DMS79 treated with DMSO at 0.1 percent for 48 hours (cell line): ENCODE measurements around the gene UAP1.

Source experiments
- DNase-seq: peaks from one replicate; lab custom pipeline; 2025; lab: John Stamatoyannopoulos, UW

The UAP1 gene

GRCh38 chr1:162616848-162617247, 55.3 kb downstream of the UAP1 start:
- no peak for DNase-seq

GRCh38 chr1:162617513-162617912, 56.0 kb downstream of the UAP1 start:
- DNase-seq, result no peak

- no peak for DNase-seq
Observed at GRCh38 chr1:162619076-162619475, 57.6 kb downstream of the UAP1 start.

DNA sequence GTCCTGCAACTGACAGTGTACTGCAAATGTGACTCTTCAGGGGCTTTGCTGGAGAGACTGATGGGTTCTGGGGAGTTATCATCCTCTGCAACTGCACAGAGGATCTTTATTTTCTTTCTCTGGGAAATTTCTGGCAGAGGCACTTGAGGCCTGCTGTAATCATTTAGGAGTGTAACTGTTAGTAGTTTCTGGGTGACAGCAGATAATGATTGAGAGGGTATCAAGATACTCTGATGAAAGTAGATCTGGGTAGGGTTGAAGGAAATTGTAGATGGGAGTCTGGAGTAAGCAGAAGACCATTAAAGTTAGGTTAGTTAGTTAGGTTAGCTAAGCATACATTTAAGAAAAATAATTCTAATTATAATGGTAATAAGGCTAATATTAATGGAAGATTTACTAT, 59.7 kb downstream of the UAP1 start:
- DNase-seq, result no peak

- no peak for DNase-seq
Observed at GRCh38 chr1:162625679-162626078, 64.2 kb downstream of the UAP1 start.

DNA sequence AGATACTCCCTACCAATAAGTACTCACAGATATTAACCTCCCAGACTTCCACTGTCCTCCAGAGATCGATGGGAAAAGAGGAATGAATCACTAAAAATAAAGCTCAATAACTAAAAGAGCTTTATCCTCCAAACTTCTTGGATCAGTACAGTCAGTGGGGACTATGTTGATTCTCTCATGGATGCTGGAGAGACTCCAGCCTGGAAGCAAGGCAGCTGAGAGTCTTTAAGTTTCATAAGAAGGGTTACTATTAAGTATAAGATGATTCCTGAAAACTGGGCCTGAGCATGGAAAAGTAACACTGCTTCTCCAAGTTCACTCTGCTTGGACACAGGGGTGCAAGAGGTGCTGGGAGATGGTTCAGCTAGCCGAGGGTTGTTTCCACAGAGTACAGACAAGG, 64.6 kb downstream of the UAP1 start:
- DNase-seq, result no peak

DNA sequence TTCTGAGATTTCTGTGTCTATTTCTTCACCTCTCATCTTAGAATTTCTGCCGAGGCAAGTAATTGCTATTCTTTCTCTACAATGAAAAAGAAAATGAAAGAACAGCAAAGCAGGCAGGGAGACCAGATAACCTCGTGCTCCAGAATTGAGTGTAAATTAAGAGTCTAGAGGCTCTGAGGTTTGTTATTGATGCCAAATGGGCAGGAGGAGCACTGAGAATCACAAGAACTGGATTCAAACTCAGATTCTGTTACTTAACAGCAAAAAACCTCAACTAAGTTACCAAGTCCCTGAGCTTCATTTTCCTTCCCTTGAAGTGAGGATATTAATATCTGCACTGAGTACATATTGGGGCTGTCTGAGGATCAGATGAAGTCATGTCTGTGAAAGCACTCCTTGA, 65.2 kb downstream of the UAP1 start:
- no peak for DNase-seq

- no peak for DNase-seq
Observed at GRCh38 chr1:162627662-162628296, 66.3 kb downstream of the UAP1 start.

DNA sequence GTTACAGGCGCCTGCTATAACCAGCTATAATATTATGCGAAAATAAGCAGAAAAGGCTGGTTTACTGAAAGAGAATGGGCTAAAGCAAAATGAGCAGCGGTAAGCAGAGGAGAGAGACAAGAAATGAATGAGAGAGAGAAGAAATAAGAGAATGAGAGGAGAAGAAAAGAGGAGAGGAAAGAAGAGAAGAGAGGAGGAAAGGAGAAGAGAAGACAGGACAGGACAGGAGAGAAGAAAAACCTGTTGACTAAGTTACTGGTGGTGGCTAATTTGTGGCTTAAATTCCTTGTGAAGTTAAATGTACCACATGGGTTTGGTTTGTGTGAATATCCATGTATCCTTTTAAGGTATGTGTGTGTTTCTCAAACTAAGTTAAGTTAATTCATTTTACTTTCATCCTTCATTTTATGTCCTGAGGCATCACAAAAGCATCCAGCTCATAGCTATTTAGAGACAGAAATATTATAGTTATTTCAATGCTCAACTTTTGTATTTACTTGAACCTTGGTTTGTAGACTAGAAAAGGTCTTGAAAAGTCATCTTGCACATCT, 67.6 kb downstream of the UAP1 start:
- no peak for DNase-seq

DNA sequence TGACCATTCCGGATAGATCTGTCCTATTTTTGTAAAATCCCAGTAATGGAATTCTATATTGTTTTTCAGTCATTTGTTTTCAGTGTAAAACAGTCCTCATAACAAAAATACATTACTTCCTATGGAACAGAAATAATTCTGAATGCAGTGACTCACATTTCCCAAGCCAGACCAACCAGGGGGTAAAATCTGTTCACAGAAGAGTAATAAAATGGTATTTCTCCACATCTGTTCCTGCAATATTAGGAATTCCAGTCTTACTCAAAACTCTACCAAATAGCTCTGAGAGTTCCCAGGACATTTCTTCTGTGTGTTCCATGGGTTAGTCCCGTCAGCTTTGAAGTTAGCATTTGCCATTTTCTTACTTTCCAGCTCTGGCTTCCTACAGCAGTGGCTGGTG, 68.1 kb downstream of the UAP1 start:
- DNase-seq, result no peak

DNA sequence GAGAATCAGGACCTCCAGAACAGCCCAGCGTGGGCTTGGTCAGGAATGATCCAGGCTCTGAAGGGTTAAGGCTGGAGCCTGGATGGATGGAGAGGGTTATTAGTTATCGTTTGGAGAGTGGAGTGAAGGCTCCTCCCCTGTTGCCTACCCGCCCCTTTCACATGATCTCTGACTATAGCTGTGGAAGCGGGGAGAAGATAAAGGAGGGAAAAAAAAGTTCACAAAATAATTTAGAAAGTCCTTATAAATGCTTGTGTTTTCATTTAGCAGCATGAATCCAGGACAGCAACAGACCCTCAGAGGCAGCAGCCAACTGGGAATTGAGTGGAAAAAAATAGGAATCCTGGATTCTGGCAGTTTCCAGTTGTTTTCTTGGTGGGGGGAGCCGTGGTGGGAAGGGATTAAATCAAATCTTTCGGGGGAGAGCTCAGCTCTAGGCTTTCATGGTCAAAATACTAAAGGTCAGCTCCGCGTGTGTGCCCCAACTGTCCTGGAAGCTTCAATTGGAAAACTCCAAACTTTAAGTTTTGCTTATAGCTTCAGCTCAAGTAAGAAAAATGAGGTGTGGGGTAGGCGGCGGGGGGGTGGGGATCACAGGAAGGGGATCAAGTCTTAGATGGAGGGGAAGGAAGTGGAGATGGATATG, 70.1 kb downstream of the UAP1 start:
- no peak for DNase-seq

DNA sequence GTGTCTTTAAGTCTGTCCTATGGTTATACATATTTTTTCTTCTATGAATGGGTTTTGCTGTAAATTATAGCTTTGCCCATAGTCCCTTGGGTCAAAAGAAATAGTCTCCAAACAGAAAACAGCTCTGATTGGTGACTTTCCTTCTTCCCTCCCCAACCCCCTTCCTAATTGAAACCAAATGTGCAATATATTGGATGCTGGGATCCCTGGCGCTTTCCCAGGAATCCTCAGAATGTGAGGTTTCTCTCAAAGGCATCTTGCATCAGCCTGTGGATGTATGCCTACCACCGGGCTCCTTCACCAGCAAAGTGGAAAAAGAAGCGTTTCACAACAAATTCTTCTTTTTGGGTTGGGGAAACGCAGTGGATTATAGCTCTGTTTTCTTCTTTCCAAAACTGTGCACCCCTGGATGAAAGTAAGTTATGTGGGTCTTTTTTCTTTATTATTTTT, 70.7 kb downstream of the UAP1 start, which contains the start of gene DDR2:
TSS of gene DDR2 (plus strand) at position 248 of the 450 bp plus-strand sequence. CDS start 86,600 bp downstream, outside the sequence.
- DNase-seq, result no peak

DNA sequence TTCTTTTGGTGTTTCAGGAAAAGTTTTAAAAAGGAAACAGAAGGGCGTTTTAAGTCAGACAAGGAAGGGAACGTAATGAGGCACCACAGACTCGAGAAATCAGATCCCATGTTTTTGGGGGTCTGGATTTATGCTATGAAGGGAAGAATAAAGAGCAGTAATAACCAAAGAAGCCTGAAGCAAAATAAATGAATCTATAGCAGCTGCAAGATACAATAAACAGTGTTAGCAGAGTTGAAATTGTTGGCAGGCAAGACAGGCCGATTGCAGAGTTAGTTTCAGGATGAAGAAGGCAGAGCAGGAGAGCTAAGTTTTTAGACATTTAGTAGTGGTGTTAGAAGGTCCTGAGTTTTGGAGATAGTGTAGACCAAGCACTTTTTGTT, 71.2 kb downstream of the UAP1 start:
- DNase-seq, result no peak

DNA sequence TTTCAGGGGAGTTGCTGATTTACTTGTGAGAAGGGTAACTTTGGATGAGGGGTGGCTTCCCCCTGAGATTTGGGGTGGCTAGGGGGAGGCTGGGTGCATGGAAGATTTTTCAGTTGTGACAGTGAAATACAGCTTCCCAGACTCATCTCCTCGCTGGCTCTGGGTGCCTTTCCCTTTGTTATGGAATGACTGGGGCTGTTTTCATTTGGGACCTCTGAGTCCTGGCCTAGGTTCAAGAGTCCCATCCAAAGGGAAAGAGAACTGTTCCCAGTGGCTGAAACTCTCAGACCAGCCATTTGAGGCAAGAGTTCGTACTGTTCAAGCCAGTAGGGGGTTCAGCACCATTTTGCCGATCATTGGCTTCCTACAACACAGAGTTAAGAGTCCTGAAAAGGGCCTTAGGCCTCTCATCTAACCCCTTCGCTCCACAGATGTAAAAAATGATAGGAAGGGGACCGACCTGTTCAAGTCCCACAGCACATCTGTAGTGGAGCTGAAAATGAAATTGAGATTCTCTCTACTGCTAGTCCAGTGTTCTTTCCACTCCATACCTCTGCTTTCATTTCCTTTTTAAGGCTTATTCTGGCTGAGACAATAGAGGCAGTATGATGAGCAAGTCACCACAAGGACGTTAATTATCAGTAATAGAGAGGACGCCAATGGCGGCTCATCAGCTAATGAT, 71.7 kb downstream of the UAP1 start:
- DNase-seq, result no peak

DNA sequence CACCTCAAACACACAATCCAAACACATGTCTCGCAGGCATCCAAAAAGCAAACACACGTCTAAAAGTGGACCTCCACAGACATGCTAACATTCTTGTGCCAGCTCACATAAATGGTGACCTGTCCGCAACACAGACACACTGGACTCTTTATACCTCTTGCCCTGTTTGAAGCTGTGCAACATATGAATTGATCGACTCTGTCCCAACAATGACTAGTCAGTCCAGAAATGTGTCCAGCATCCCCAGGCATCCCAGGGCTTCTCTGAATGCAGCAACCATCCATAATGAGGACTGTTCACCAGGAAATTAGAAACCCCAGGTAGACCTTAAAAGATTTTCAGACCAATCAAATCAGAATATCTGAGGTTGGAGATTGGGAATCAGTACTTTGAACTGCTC, 73.9 kb downstream of the UAP1 start:
- DNase-seq, result no peak

DNA sequence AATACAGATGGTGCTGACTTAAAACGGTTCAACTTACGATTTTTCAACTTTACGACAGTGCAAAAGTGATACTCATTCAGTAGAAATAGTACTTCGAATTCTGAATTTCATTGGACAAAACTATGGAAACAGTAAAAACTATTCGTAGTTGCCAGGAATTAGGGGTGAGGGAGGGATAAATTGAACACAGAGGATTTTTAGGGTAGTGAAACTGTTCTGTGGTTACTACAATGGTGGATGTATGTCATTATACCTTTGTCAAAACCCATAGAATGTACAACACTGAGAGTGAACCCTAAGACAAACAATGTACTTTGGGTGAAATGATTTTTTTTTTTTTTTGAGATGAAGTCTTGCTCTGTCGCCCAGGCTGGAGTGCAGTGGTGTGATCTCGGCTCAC, 78.2 kb downstream of the UAP1 start:
- no peak for DNase-seq

- DNase-seq, result no peak
Observed at GRCh38 chr1:162641114-162641513, 79.6 kb downstream of the UAP1 start.

GRCh38 chr1:162644986-162645314, 83.4 kb downstream of the UAP1 start:
- no peak for DNase-seq

DNA sequence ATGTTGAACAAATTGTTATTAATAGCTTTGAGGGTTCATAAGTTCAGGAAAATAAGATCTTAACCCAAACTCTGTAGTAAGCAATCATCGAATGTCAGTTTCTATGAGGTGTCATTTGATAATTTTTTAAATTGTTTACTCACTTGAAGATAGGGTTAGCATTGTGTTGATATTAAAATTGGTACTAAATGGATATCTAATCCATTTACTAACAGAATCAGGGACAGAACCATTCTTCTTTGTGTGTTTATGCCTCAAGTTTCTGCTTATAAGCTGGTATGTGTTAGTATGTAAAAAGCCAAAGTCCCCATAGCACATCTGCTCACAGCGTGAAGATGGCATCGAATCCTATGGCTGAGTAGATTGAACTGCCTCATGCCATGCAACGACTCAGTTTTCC, 84.1 kb downstream of the UAP1 start:
- no peak for DNase-seq

GRCh38 chr1:162649583-162649982, 88.1 kb downstream of the UAP1 start:
- DNase-seq, result no peak
